H1 (cell line): Measurements from ENCODE around the gene GMEB2. TPM values are rescaled to one million over a fixed set of nuclear protein-coding genes. Genes with fewer than 3 reads are reported as not detected.

Experiments used
- JUN ChIP-seq: IDR thresholded peaks from 2 replicates; pipeline ENCODE4 v1.6.1; 2011; ENCODE audit warnings: low read depth, mild to moderate bottlenecking, improper control_type of control experiment, low read length
- NANOG ChIP-seq: IDR thresholded peaks from 2 replicates; pipeline ENCODE4 v1.6.1; 2011; ENCODE audit warnings: low read length, low read depth, mild to moderate bottlenecking, inconsistent platforms; ENCODE audit not compliant: insufficient read depth, poor library complexity, severe bottlenecking
- PHF8 ChIP-seq: fragments of 200-600 bp; sonication (generic); conservative IDR thresholded peaks from 2 replicates; pipeline ENCODE4 v1.7.1; 2012; ENCODE audit warnings: low read depth, mild to moderate bottlenecking, inconsistent platforms, low read length, moderate library complexity
- POLR2A ChIP-seq, 2 experiments: IDR thresholded peaks; 1 replicate in 1 of 2; 2 replicates in 1 of 2; pipeline ENCODE4 v1.6.1; 2011; ENCODE audit warnings: low read depth in 2 of 2, low read length in 2 of 2, mild to moderate bottlenecking in 2 of 2; ENCODE audit errors: control extremely low read depth in 1 of 2
- RAD21 ChIP-seq, 2 experiments: IDR thresholded peaks in 1 of 2; conservative IDR thresholded peaks in 1 of 2; 2 replicates each; pipeline ENCODE4 v1.6.1; 2011; ENCODE audit warnings: low read depth in 2 of 2, low read length in 2 of 2, improper control_type of control experiment in 1 of 2, inconsistent platforms in 1 of 2, mild to moderate bottlenecking in 1 of 2, moderate library complexity in 1 of 2
- RNF2 ChIP-seq: fragments of 200-900, 300-1000 bp; sonication (generic); IDR thresholded peaks from 2 replicates; pipeline ENCODE4 v1.7.1; 2016; ENCODE audit warnings: borderline replicate concordance, low read depth, mild to moderate bottlenecking, antibody characterized with exemption, low read length; ENCODE audit not compliant: poor library complexity, severe bottlenecking; ENCODE audit errors: missing control alignments
- TAF1 ChIP-seq: IDR thresholded peaks from 2 replicates; pipeline ENCODE4 v1.6.1; 2011; ENCODE audit warnings: mild to moderate bottlenecking, low read depth, low read length
- TAF7 ChIP-seq: optimal IDR thresholded peaks from 2 replicates; pipeline ENCODE3; 2011; ENCODE audit warnings: low read depth, mild to moderate bottlenecking, inconsistent platforms, low read length, moderate library complexity, borderline replicate concordance
- TCF12 ChIP-seq: IDR thresholded peaks from 2 replicates; pipeline ENCODE4 v1.6.1; 2011; ENCODE audit warnings: low read depth, mild to moderate bottlenecking, low read length
- polyA plus RNA-seq, 7 experiments: library from polyadenylated mRNA; depleted of rRNA in 3 of 7; stranded (reverse) in 5 of 7; unstranded in 2 of 7; fragments of >200 nt in 5 of 7; fragments of 200-250 nt in 2 of 7; gene quantifications; 1 replicate in 5 of 7; 2 replicates in 1 of 7; 4 replicates in 1 of 7; pipeline versions ENCODE4 v1.2.1 to v1.2.3, GENCODE V29; 2011 to 2013; ENCODE audit warnings: missing spikeins in 2 of 7, mixed read lengths in 2 of 7
- total RNA-seq: library from RNA; stranded (reverse); fragmentation: NEBNext Ultra II Directional; extraction: Animal tissue kit (Norgen Biotek cat#: 25700); gene quantifications from 2 replicates; pipeline ENCODE4 v1.2.1, GENCODE V29; 2021

Gene GMEB2
- total and polyA plus RNA-seq, 2 of the 8 experiments (the other 6 are each of a cell fraction or from before 2014, with no cell fraction given): 12.9 to 14.2 TPM

GRCh38 chr20:63540417-63541186, 86.3 kb downstream of the GMEB2 start (continued):
- TF ChIP-seq RAD21 (IDR thresholded peaks at IDR 0.05 in 1 of 2, conservative IDR thresholded peaks at IDR 0.05 in 1 of 2; ENCODE audit: low read depth in 2 of 2, low read length in 2 of 2) (no peak), POLR2A (IDR thresholded peaks at IDR 0.05; ENCODE audit: control extremely low read depth in 1 of 2, low read depth in 2 of 2, low read length in 2 of 2) (no peak), TAF1 (no peak), TCF12 (no peak), NANOG (no peak), JUN (no peak), RNF2 (no peak), PHF8 (no peak), TAF7 (no peak)
